IPS-NIHi7 (cell line): ENCODE results near the gene CAMK1D.
"Not testable (repeated sequence)": the region's sequence is repeated elsewhere in the genome, so short reads cannot be mapped to it uniquely, and the experiment has no call there.

Source experiments
- DNase-seq: peaks from one replicate; pipeline ENCODE4 v3.0.0; 2012; ENCODE audit warnings: mixed read lengths; ENCODE audit errors: extremely low spot score

CAMK1D gene

GRCh38 chr10:12348870-12349628 lies at the start of gene CAMK1D:
Gene CAMK1D, plus strand, starts transcription at chr10:12349547.
- peak; percentile 77 for DNase-seq

GRCh38 chr10:12301036-12301435 lies 48.3 kb upstream of the CAMK1D start:
- not testable (repeated sequence) for DNase-seq

- DNase-seq = no peak
Measured at GRCh38 chr10:12308057-12308456, 41.3 kb upstream of the CAMK1D start.

GRCh38 chr10:12308736-12309375 lies 40.5 kb upstream of the CAMK1D start:
- DNase-seq = no peak

- not testable (repeated sequence) for DNase-seq
Measured at GRCh38 chr10:12309783-12310182, 39.6 kb upstream of the CAMK1D start.

GRCh38 chr10:12314836-12315235 lies 34.5 kb upstream of the CAMK1D start:
- no peak for DNase-seq

- no peak for DNase-seq
Measured at GRCh38 chr10:12319076-12319475, 30.3 kb upstream of the CAMK1D start.

- no peak for DNase-seq
Measured at GRCh38 chr10:12320892-12321291, 28.5 kb upstream of the CAMK1D start.

- DNase-seq = no peak
Measured at GRCh38 chr10:12321641-12322040, 27.7 kb upstream of the CAMK1D start.

GRCh38 chr10:12322583-12323131 lies 26.7 kb upstream of the CAMK1D start:
- no peak for DNase-seq

GRCh38 chr10:12324530-12324929 lies 24.8 kb upstream of the CAMK1D start:
- DNase-seq = no peak

GRCh38 chr10:12327074-12327473 lies 22.3 kb upstream of the CAMK1D start:
- DNase-seq = no peak

GRCh38 chr10:12327476-12327875 lies 21.9 kb upstream of the CAMK1D start:
- DNase-seq = no peak

GRCh38 chr10:12328312-12328711 lies 21.0 kb upstream of the CAMK1D start:
- DNase-seq = not testable (repeated sequence)

- no peak for DNase-seq
Measured at GRCh38 chr10:12332572-12333379, 16.6 kb upstream of the CAMK1D start.

GRCh38 chr10:12333380-12334185 lies 15.8 kb upstream of the CAMK1D start:
- peak; percentile 52 for DNase-seq

- DNase-seq = no peak
Measured at GRCh38 chr10:12334186-12334530, 15.2 kb upstream of the CAMK1D start.

- DNase-seq = not testable (repeated sequence)
Measured at GRCh38 chr10:12335169-12335568, 14.2 kb upstream of the CAMK1D start.

GRCh38 chr10:12337453-12338372 lies 11.6 kb upstream of the CAMK1D start:
- no peak for DNase-seq

- DNase-seq = no peak
Measured at GRCh38 chr10:12338981-12339380, 10.4 kb upstream of the CAMK1D start.
